ENCODE results near the gene SOWAHB.
A peak's percentile ranks its signal among the peaks of the same experiment; 100 is the strongest.

SOWAHB gene

GRCh38 chr4:76897536-76898384 lies at the start of gene SOWAHB:
Gene SOWAHB (minus strand): TSS chr4:76898144. CDS start chr4:76897849, 295 bp downstream.
- H3K27me3 ChIP-seq: peaks cover 51% of the 10 kb centered on the region
- no peak within 1 kb of the TSS for H3K9ac ChIP-seq
- H3K4me3 ChIP-seq: peak within 1 kb of the TSS; percentile 52
- peaks cover 50% of the 10 kb centered on the region for H3K9me3 ChIP-seq
- no peaks in the 10 kb centered on the region for H3K4me1 ChIP-seq
- no peak within 1 kb of the TSS for H3K27ac ChIP-seq
- TF ChIP-seq Cebpa-rat (IDR thresholded peaks at IDR 0.05): no peak
- H3K36me3 ChIP-seq: peaks cover 8% of the 10 kb centered on the region; the same call in 1 of the 2 replicates
- no peaks in the 10 kb centered on the region for H4K20me1 ChIP-seq
- H3K4me2 ChIP-seq: no peak within 1 kb of the TSS

GRCh38 chr4:76947369-76947768 lies 49.4 kb upstream of the SOWAHB start:
- peak overlapping the region; percentile 91 for H3K4me3 ChIP-seq
- H3K4me2 ChIP-seq: peak overlapping the region; percentile 97
- no peak overlapping the region for H3K27ac ChIP-seq
- H3K4me1 ChIP-seq: peaks cover 34% of the 10 kb centered on the region
- peaks cover 33% of the 10 kb centered on the region for H4K20me1 ChIP-seq
- H3K9ac ChIP-seq: no peak overlapping the region
- no peak for TF ChIP-seq Cebpa-rat (IDR thresholded peaks at IDR 0.05)
- no peaks in the 10 kb centered on the region for H3K27me3 ChIP-seq
- peaks cover 33% of the 10 kb centered on the region for H3K36me3 ChIP-seq
- H3K9me3 ChIP-seq: 0 out of 2 replicates have a peak, but pooled peaks cover 8% of the 10 kb centered on the region

- no peak for TF ChIP-seq Cebpa-rat (IDR thresholded peaks at IDR 0.05)
- Histone ChIP-seq H3K9me3 (peaks cover 8% of the 10 kb centered on the region; the same call in 1 of the 2 replicates), H3K27ac (no peak overlapping the region), H3K9ac (no peak overlapping the region), H3K4me1 (peaks cover 20% of the 10 kb centered on the region), H4K20me1 (peaks cover 15% of the 10 kb centered on the region), H3K4me3 (no peak overlapping the region), H3K36me3 (peaks cover 35% of the 10 kb centered on the region), H3K27me3 (no peaks in the 10 kb centered on the region), H3K4me2 (no peak overlapping the region)
These were observed 45.8 kb upstream of the SOWAHB start for GRCh38 chr4:76943790-76944189.

- Histone ChIP-seq H3K27ac (no peak overlapping the region), H3K4me3 (no peak overlapping the region), H3K4me2 (no peak overlapping the region)
These were observed 45.2 kb upstream of the SOWAHB start for GRCh38 chr4:76943129-76943620.

GRCh38 chr4:76939184-76939583 lies 41.2 kb upstream of the SOWAHB start:
- Histone ChIP-seq H4K20me1 (no peaks in the 10 kb centered on the region), H3K27me3 (no peaks in the 10 kb centered on the region), H3K4me3 (no peak overlapping the region), H3K4me2 (no peak overlapping the region), H3K4me1 (no peaks in the 10 kb centered on the region), H3K9ac (no peak overlapping the region), H3K36me3 (peaks cover 12% of the 10 kb centered on the region), H3K27ac (no peak overlapping the region), H3K9me3 (peaks cover 8% of the 10 kb centered on the region; the same call in 1 of the 2 replicates)
- TF ChIP-seq Cebpa-rat (IDR thresholded peaks at IDR 0.05): no peak

More at GRCh38 chr4:76943129-76943620, 45.2 kb upstream of the SOWAHB start:
- Histone ChIP-seq H4K20me1 (peaks cover 15% of the 10 kb centered on the region), H3K4me1 (peaks cover 15% of the 10 kb centered on the region), H3K27me3 (no peaks in the 10 kb centered on the region), H3K9ac (no peak overlapping the region), H3K9me3 (peaks cover 8% of the 10 kb centered on the region; the same call in 1 of the 2 replicates), H3K36me3 (peaks cover 35% of the 10 kb centered on the region)
- no peak for TF ChIP-seq Cebpa-rat (IDR thresholded peaks at IDR 0.05)

- no peaks in the 10 kb centered on the region for H3K27me3 ChIP-seq
- TF ChIP-seq Cebpa-rat (IDR thresholded peaks at IDR 0.05): no peak
- H3K9ac ChIP-seq: no peak overlapping the region
- no peaks in the 10 kb centered on the region for H4K20me1 ChIP-seq
- no peaks in the 10 kb centered on the region for H3K9me3 ChIP-seq
- H3K27ac ChIP-seq: no peak overlapping the region
- no peak overlapping the region for H3K4me2 ChIP-seq
- no peaks in the 10 kb centered on the region for H3K4me1 ChIP-seq
- no peak overlapping the region for H3K4me3 ChIP-seq
- H3K36me3 ChIP-seq: no peaks in the 10 kb centered on the region
These were observed 33.8 kb upstream of the SOWAHB start for GRCh38 chr4:76931576-76932276.

- Histone ChIP-seq H3K27me3 (no peaks in the 10 kb centered on the region), H3K27ac (no peak overlapping the region), H3K4me1 (no peaks in the 10 kb centered on the region), H3K9ac (no peak overlapping the region), H3K4me3 (no peak overlapping the region), H3K36me3 (no peaks in the 10 kb centered on the region), H4K20me1 (no peaks in the 10 kb centered on the region), H3K9me3 (no peaks in the 10 kb centered on the region), H3K4me2 (no peak overlapping the region)
- no peak for TF ChIP-seq Cebpa-rat (IDR thresholded peaks at IDR 0.05)
These were observed 33.1 kb upstream of the SOWAHB start for GRCh38 chr4:76931087-76931486.

- H3K36me3 ChIP-seq: no peaks in the 10 kb centered on the region
These were observed 32.7 kb upstream of the SOWAHB start for GRCh38 chr4:76930685-76931084.

GRCh38 chr4:76926841-76927240 lies 28.9 kb upstream of the SOWAHB start:
- Histone ChIP-seq H3K4me3 (no peak overlapping the region), H3K4me2 (no peak overlapping the region), H3K27me3 (no peaks in the 10 kb centered on the region), H3K9me3 (no peaks in the 10 kb centered on the region), H4K20me1 (no peaks in the 10 kb centered on the region), H3K27ac (no peak overlapping the region), H3K9ac (no peak overlapping the region), H3K36me3 (no peaks in the 10 kb centered on the region), H3K4me1 (no peaks in the 10 kb centered on the region)
- TF ChIP-seq Cebpa-rat (IDR thresholded peaks at IDR 0.05): no peak

More at GRCh38 chr4:76930685-76931084, 32.7 kb upstream of the SOWAHB start:
- Histone ChIP-seq H4K20me1 (no peaks in the 10 kb centered on the region), H3K9ac (no peak overlapping the region), H3K4me1 (no peaks in the 10 kb centered on the region), H3K9me3 (no peaks in the 10 kb centered on the region), H3K4me2 (no peak overlapping the region), H3K27me3 (no peaks in the 10 kb centered on the region), H3K27ac (no peak overlapping the region), H3K4me3 (no peak overlapping the region)
- TF ChIP-seq Cebpa-rat (IDR thresholded peaks at IDR 0.05): no peak

All from BLaER1 (cell line).